HS-5 (cell line): Measurements from ENCODE around the gene TERT.
"Not testable (repeated sequence)": the region's sequence is repeated elsewhere in the genome, so short reads cannot be mapped to it uniquely, and the experiment has no call there.

Experiments used
- DNase-seq: peaks from one replicate; pipeline ENCODE4 v3.0.0-alpha.2; 2012; ENCODE audit warnings: low read depth

TERT gene

DNA sequence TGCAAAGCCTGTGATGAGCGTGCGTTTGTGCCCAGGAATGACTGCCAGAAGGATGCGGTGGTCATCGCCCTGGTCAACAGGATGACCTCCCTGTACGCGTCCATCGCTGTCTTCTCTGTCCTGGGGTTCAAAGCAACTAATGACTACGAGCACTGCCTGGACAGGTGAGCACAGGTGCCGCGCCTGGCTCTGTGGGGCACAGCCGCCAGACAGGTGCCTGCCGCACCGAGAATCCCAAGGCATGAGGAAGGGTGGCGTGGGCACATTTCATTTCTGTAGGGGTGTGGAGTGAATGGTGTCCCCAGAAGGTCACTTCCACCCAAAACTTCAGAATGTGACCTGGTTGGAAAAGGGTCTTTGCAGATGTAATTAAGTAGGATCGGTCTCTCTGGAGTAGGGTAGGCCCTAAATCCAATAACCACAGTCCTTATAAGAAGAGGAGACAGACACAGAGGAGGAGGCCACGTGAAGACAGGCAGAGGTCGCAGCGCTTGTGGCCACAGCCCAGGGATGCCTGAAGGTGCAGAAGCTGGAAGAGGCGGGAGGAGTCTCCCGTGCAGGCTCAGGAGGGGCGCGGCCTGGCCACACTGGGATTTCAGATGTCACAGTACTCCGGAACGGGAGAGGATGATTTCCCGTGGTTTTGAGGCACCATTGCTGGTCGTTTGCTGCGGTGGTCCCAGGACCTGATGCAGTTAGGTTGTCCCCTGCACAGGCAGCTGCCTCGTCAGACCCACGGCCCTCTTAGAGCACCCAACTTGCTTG is 54.2 kb downstream of the TERT start:
- no peak for DNase-seq

DNA sequence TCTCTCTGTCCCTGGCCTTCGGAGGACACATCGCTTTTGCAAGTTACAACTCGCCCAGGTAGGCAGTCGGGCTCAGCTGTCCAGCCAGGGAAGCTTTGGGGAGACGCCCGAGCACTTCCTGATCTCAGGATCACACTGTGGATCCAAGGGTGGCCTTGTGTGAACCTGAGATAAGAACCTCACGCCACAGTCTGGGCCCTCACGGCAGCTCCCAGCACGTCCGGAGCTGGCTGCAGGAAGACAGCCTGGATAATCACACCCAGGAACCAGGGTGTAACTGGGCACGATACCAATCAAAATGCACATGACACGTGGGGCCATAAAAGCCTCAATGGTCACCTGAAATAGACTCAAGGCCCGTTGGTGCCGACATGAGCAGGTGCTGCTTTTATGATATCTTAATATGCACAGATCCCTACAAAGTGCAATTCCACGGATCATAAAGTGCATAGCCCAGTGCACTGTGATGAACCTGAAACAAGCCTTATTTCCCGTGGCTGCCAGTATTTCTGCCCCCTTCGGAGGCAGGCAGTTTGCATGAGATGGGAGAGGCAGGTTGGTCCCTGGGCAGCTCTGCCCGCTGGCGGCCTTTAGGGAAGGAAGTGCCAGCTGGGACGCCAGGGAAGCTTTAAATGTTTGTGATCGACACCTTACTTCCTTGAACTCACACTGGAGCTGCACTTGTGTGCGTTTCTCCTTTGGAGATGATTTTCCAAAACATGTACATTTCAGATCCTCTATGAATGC is 55.2 kb downstream of the TERT start:
- no peak for DNase-seq

DNA sequence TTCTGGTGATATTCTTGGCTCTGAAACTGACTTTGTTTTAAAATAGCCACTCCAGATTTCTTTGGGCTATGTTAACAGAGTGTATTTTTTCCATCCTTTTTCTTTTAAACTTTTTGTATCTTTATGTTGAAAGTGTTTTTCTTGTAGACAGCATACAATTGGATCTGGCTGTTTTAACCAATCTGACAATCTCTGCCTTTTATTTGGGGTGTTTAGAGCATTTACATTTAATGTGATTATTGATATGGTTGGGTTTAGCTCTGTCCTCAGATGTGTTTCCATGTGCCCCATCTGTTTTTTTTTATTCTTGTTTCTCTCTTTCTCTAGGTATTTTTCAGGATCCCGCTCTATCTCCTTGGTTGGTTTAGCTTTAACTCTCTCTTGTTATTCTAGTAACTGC is 59.0 kb downstream of the TERT start:
- DNase-seq = no peak

DNA sequence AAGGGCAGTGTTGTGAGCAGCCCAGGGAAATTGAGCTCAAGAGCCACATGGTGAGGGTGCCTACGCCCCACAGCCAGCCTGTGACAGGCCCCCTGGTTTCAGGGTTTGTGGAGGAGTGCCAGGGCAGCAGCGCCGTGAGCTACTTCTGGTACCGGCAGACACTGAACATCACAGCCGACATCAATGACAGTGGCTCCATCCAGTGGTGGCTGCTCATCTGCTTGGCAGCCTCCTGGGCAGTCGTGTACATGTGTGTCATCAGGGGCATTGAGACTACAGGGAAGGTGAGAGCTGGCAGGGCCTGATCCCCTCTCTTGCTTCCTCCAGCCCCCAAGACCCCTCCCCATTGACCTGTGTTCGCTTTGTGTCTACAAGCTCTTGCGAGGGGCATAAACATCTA is 59.5 kb downstream of the TERT start:
- DNase-seq = no peak

DNA sequence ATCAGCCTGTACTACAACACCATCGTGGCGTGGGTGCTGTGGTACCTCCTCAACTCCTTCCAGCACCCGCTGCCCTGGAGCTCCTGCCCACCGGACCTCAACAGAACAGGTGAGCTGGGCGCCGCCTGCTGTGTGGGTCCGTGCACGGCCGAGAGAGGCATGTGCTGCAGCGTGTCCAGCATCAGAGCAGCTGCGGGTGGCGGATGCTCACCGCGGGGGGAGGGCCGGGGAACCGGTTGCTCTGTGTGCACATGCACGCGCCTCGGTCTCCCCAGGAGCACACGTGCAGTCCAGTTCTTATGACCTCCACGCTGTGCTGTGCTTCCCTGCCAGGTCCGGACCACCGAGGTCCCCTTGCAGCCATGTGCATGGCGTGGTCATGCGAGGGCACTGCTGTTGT is 62.1 kb downstream of the TERT start:
- DNase-seq = no peak

DNA sequence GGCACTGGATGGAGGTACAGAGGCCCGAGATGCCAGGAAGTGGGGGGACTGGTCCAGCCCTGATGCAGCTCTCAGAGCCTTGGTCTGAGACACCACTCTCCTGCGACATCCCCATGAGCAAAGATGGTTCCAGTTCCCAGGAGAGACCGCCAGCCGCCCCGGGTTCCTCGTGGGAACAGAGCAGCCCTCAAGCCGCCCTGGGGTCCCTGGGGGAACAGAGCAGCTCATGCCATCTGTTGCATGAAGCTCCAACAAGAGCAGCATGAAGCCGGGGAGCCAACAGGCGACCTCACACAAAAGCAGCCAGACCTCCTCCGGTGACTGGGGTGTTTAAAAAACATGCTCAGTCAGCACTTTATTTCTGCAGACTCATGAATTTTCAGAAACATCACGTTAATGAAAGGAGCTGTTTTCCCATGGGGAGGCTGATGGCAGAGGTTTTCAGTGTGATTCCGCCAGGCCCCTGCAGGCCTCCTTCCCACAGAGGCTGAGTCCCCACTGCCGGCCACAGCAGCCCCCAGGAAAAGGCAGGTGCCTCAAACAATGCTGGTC is 63.4 kb downstream of the TERT start:
- no peak for DNase-seq

DNA sequence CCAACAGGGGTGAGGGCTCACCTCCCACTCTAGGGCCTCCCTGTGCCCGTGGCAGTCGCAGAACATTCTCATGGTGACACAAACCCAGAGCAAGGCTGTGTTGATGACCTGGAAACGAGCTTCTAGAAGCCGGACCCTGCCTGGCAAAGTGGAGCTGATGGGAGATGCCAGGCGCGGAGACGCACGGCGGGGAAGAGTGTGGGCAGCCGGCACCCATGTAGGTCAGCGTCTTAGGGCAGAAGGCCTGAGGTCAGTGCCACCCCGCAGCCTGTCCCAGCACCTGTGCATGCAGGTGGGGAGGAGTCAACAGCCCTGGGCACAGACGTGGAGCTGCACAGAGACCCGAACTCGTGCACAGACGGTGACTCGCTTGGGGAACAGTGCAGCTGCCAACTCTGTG is 64.3 kb downstream of the TERT start:
- DNase-seq = no peak

DNA sequence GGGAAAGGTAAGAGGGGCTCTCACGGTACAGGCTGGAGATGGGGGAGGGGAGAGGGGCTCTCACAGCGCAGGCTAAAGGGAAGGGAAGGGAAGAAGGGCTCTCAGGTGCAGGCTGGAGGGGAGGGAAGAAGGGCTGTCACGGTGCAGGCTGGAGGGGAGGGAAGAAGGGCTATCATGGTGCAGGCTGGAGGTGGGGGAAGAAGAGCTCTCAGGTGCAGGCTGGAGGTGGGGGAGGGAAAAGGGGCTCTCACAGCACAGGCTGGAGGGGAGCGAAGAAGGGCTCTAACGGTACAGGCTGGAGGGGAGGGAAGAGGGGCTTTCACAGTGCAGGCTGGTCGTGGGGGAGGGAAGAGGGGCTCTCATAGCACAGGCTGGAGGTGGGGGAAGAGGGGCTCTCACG is 65.0 kb downstream of the TERT start:
- no peak for DNase-seq

DNA sequence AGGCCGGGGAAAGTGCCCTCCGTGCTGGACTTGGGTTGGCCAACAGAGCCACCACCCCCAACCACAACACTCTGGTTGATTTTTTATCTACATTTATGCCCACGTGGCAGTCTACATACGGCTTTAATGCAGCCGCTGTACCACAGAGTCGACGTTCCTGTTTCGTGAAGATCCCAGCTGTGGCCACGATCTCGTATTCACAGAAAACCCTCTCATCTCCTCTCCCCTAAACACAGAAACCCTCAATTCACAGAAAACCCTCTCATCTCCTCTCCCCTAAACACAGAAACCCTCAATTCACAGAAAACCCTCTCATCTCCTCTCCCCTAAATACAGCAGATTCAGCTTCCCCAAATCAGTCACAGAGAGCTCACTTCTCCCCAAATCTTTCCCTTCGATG is 65.8 kb downstream of the TERT start:
- not testable (repeated sequence) for DNase-seq

DNA sequence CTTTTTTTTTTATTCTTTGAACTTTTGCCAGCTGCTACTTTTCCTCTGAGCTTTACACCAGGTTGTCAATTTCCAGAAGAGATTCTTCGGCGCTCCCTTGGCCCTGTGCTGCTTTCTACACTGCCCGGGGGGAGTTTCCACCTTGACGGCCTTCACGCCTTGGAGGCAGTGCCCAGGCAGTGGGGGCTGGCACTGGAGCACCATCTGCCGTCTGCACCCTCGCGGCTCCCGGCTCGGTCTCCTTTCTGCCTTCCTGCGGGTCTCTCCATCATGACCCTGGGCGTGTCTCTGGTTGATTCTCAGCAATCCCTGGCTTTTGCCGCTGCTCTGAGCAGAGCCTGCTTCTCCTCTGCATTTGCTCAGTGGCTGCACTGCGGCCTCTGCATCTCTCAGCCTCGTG is 66.7 kb downstream of the TERT start:
- DNase-seq = no peak

DNA sequence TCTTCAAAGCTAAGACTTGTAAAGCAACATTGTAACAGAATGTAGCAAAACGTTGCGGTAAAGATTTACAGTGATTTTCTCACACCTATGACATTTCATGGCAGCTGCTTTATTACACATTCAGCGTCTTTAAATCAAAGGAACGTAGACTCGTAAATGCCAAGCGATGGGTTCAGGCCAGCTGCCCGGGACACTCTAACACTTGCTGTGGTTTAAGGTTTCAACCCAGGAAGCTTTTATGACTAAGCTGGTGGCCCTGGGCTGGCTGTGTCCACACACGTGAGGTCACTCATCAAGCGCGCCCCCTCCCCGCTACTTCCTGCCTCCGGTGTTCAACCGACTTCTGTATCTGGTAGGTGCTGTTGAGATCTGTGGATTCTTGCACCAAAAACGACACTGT is 67.2 kb downstream of the TERT start:
- DNase-seq = no peak

DNA sequence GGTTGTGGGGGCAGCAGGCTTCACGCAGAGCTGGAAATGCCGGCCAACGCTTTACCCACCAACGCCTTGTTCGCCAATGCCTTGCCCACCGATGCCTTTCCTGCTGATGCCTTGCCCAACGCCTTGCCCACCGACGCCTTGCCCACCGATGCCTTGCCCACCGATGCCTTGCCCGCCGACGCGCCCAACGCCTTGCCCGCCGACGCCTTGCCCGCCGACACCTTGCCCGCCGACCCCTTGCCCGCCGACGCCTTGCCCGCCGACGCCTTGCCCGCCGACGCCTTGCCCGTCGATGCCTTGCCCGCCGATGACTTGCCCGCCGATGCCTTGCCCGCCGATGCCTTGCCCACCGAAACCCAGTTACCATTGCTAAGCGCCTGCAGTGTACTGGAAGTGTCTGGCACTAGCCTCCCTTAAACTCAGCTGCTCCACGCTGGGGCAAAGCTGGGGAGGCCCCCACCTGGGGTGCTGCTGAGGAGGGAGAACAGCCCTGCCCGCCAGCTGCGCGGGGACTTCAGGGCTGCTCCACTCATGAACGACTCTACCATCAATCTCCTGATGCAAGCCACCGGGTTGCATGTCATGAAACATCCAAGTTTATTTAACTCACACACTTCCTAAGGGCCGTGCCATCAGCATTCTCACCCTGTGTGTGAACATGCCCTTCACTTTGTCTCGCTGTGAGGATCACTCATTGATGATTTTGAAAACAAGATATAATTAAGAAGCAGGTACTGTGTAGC is 67.9 kb downstream of the TERT start:
- no peak for DNase-seq

DNA sequence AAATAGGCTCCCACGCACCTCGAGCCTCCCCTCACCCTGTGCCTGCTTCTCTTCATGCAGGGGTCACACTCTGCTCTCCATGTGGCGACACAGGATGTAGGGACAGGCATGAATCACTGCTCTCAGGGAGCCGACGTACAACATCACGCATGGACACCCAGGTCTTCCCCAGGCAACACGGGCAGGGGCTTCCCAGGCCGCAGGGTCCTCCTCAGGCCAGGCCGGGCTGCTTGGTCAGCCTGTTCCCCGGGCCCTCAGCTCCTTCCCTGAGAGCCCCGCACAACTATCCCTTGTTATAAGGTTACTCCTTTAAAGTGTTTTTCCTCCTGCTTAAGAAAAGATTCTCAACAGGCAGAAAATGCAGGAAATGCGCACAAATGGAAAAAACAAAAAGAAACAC is 68.6 kb downstream of the TERT start:
- no peak for DNase-seq

DNA sequence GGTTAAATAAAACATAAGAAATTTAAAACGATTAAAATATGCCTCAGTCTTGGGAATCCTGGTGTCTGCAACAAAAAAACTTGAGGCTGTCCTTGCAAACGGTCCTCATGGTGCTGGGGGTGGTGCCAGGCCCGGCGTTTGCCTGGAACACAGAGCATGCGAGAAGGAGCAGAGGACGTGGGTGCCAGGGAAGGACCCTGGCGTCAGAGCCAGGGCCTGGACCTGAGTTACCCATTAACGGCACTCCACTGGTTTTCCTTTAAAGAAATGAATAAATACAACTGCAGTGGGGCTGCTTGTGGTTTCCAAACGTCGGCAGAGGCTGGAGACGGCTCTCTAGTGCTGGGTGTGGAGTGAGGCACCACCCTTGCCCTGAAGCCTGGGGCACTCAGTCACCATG is 69.8 kb downstream of the TERT start, which contains the start of gene SLC6A18:
SLC6A18 (plus strand) TSS at position 301 of the 400 bp plus-strand sequence; CDS start at position 398, 97 bp downstream.
- no peak for DNase-seq

DNA sequence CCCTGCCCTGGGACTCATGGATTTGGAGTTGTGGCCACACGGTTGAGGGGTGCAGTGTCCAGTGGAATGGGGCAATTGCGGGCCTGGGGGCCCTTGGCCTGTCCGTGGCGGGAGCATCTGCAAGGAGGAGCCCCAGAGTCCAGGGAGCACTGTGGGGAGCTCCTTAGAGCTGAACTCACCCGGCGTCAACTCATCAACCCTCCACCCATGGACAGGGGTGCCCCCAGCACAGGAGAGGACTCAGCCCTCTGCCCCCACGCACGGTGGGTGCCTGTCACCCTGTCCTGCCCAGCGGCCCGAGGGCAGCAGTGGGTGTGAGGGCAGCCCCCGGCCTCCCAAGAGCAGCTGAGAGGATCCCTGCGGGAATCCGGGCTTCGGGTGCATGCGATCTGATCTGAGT is 70.2 kb downstream of the TERT start:
- DNase-seq = no peak

DNA sequence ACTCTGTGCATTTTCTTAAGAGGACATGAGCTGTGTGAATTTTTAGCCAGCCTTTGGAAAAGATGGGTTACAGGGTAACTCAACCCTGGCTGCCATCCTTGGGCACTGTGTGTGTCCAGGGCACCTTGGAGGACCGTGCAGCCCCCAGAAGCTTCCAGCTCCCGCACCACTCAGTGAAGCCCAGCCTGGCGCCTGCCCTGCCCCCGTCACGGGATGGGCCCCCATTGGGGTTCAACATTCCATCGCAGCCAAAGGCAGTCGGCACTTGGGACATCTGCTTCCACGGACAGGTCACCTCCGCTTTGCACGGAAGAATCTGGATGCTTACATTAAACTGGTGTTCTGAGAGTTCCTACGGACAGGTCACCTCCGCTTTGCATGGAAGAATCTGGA is 71.6 kb downstream of the TERT start:
- no peak for DNase-seq

DNA sequence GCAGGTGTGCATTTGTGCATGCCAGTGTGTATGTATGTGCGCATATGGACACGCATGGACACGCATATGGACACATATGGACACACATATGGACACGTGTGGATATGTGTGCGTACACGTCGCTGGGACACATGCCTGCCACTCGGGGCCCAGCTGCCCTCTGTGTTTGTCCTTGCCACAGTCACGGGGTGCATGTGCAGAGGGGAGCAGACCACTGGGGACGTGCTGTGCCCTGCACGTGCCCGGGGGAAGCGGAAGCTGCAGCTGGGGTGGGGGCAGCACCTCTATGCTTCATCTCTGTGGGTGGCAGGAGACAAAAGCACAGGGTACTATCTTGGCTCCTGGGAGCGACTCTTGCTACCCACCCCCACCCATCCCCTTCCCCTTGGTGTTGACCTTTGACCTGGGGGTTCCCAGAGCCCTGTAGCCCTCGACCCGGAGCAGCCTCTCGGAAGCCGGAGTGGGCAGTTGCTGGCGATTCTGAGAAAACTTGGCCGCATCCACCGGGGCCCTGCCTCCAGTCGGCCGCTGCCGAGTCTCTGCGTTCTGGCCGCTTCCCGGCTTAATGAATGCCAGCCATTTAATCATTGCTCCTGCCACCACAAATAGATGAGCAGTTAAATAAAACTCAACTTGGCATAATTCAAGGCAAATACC is 72.1 kb downstream of the TERT start:
- DNase-seq = no peak

DNA sequence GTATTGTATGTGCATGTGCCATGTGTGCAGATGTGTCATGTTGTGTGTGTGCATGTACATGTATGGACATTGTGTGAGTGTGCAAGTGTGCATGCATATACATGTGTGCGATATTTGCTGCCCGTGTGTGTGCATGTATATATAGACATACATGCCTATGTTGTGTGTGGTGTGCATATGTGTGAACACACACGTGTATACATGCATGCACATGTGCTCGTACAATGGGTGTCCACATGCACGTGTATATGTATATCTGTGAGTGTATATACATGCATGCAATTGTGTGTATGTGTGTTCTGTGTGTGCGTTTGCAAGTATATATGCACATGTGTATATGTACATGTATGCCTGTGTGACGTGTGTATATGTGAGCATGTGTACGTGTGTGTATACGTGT is 72.7 kb downstream of the TERT start:
- DNase-seq = no peak

DNA sequence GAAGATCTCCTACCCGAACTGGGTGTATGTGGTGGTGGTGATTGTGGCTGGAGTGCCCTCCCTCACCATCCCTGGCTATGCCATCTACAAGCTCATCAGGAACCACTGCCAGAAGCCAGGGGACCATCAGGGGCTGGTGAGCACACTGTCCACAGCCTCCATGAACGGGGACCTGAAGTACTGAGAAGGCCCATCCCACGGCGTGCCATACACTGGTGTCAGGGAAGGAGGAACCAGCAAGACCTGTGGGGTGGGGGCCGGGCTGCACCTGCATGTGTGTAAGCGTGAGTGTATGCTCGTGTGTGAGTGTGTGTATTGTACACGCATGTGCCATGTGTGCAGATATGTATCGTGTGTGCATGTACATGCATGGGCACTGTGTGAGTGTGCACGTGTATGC is 73.1 kb downstream of the TERT start:
- no peak for DNase-seq

DNA sequence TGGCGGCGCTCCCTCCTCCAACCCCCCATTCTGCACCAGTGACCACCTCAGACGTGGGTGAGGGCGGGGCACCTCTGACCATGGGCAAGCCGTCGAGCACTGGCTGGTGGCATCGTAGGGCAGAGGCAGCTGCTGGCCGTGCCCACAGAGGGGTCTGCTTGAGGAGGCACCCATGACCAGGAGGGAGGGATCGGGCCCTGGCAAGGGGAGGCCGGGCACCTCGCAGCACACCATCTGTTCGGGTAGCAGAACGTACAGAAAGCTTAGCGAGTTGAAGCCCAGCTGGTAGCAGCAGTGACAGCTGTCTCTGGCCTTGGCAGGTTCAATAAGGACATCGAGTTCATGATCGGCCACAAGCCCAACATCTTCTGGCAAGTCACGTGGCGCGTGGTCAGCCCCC is 74.0 kb downstream of the TERT start:
- no peak for DNase-seq

DNA sequence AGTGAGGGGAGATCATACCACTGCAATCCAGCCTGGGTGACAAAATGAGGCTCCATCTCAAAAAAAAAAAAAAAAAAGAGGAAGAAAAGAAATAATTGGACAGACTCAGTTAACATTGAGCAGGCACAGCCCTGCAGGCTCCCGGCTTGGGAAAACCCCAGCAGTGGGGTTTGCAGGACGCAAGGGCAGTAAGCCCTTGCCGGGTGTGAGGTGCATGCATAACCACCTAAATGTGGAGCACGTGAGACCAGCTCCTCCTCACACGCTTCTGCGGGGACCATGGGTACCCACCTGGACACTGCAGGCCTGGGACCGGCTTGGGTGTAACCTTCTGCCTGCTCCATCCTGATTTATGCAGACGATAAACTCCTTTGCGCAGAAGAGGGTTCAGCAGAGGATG is 74.5 kb downstream of the TERT start:
- no peak for DNase-seq

DNA sequence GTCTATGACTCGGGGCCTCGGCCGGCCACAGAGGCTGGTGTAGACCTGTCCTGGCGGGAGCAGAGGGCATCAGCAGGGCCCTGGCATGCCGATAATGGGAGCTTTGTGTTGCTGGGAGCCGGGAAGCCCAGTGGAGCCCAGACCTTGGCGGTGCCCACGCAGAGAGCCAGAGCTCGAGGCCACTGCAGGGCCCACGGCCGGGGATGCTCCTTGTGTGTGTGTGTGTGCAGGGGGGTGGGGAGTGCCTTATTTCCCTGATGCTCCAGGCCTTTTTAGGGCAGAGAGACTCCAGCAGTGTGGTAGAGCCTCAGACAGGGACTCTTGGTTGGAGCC is 75.1 kb downstream of the TERT start:
- no peak for DNase-seq
